Adipocyte (in vitro differentiated cells): ENCODE results near the gene MUC5AC.
"Not testable (repeated sequence)": the region's sequence is repeated elsewhere in the genome, so short reads cannot be mapped to it uniquely, and the experiment has no call there.

ENCODE experiments used
- DNase-seq: peaks from one replicate; pipeline ENCODE4 v3.0.0-alpha.2; 2015; ENCODE audit warnings: low read depth
- H3K27me3 ChIP-seq: replicated peaks from 2 replicates; pipeline ENCODE4 v1.7.0; 2013; ENCODE audit warnings: mild to moderate bottlenecking, low read length, moderate library complexity; ENCODE audit not compliant: control insufficient read depth, insufficient read depth
- H3K36me3 ChIP-seq: 2 replicates; pipeline ENCODE4 v1.7.0; 2013; ENCODE audit warnings: low read length, mild to moderate bottlenecking, moderate library complexity; ENCODE audit not compliant: control insufficient read depth, insufficient read depth, severe bottlenecking
- H3K4me1 ChIP-seq: 2 replicates; pipeline ENCODE4 v1.7.0; 2013; ENCODE audit warnings: mild to moderate bottlenecking, low read length, moderate library complexity; ENCODE audit not compliant: control insufficient read depth, insufficient read depth
- H3K4me3 ChIP-seq: 2 replicates; pipeline ENCODE4 v1.7.0; 2013; ENCODE audit warnings: mild to moderate bottlenecking, low read length, moderate library complexity
- H3K9ac ChIP-seq: 2 replicates; pipeline ENCODE4 v1.7.0; 2013; ENCODE audit warnings: mild to moderate bottlenecking, low read length, moderate library complexity
- H3K9me3 ChIP-seq: 2 replicates; pipeline ENCODE4 v1.7.0; 2013; ENCODE audit warnings: mild to moderate bottlenecking, low read length, moderate library complexity; ENCODE audit not compliant: control insufficient read depth

Gene MUC5AC

GRCh38 chr11:1236316-1237127, 78.8 kb downstream of the MUC5AC start:
- no peak overlapping the region for H3K4me3 ChIP-seq
- no peak for DNase-seq
- H3K4me1 ChIP-seq, result no peaks in the 10 kb centered on the region
- H3K9ac ChIP-seq, result no peak overlapping the region
- peaks cover 6% of the 10 kb centered on the region for H3K27me3 ChIP-seq
- no peaks in the 10 kb centered on the region for H3K36me3 ChIP-seq
- no peaks in the 10 kb centered on the region for H3K9me3 ChIP-seq

GRCh38 chr11:1237128-1237580, 79.4 kb downstream of the MUC5AC start:
- Histone ChIP-seq H3K9me3 (no peaks in the 10 kb centered on the region), H3K36me3 (no peaks in the 10 kb centered on the region), H3K4me3 (no peak overlapping the region), H3K27me3 (peaks cover 6% of the 10 kb centered on the region), H3K9ac (no peak overlapping the region), H3K4me1 (no peaks in the 10 kb centered on the region)
- no peak for DNase-seq

GRCh38 chr11:1237851-1238250, 80.1 kb downstream of the MUC5AC start:
- Histone ChIP-seq H3K4me3 (no peak overlapping the region), H3K4me1 (no peaks in the 10 kb centered on the region), H3K36me3 (no peaks in the 10 kb centered on the region), H3K27me3 (peaks cover 6% of the 10 kb centered on the region), H3K9me3 (no peaks in the 10 kb centered on the region), H3K9ac (no peak overlapping the region)
- no peak for DNase-seq

- H3K4me1 ChIP-seq, result no peaks in the 10 kb centered on the region
- no peak overlapping the region for H3K4me3 ChIP-seq
- no peaks in the 10 kb centered on the region for H3K9me3 ChIP-seq
- no peaks in the 10 kb centered on the region for H3K36me3 ChIP-seq
- H3K27me3 ChIP-seq, result peaks cover 6% of the 10 kb centered on the region
- no peak for DNase-seq
- H3K9ac ChIP-seq, result no peak overlapping the region
Observed at GRCh38 chr11:1238767-1239595, 81.2 kb downstream of the MUC5AC start.

GRCh38 chr11:1239596-1240205, 81.9 kb downstream of the MUC5AC start:
- H3K36me3 ChIP-seq, result no peaks in the 10 kb centered on the region
- no peaks in the 10 kb centered on the region for H3K4me1 ChIP-seq
- no peak for DNase-seq
- H3K27me3 ChIP-seq, result peaks cover 6% of the 10 kb centered on the region
- no peak overlapping the region for H3K9ac ChIP-seq
- no peak overlapping the region for H3K4me3 ChIP-seq
- H3K9me3 ChIP-seq, result no peaks in the 10 kb centered on the region

GRCh38 chr11:1240771-1241170, 83.0 kb downstream of the MUC5AC start:
- Histone ChIP-seq H3K36me3 (no peaks in the 10 kb centered on the region), H3K9ac (no peak overlapping the region), H3K9me3 (no peaks in the 10 kb centered on the region), H3K4me1 (no peaks in the 10 kb centered on the region), H3K27me3 (peaks cover 3% of the 10 kb centered on the region), H3K4me3 (no peak overlapping the region)
- no peak for DNase-seq

GRCh38 chr11:1241706-1242105, 84.0 kb downstream of the MUC5AC start:
- no peak for DNase-seq
- no peaks in the 10 kb centered on the region for H3K27me3 ChIP-seq
- H3K9me3 ChIP-seq, result no peaks in the 10 kb centered on the region
- no peak overlapping the region for H3K4me3 ChIP-seq
- no peaks in the 10 kb centered on the region for H3K4me1 ChIP-seq
- H3K9ac ChIP-seq, result no peak overlapping the region
- no peaks in the 10 kb centered on the region for H3K36me3 ChIP-seq

GRCh38 chr11:1242289-1242688, 84.5 kb downstream of the MUC5AC start:
- H3K9me3 ChIP-seq, result no peaks in the 10 kb centered on the region
- no peak overlapping the region for H3K4me3 ChIP-seq
- no peak overlapping the region for H3K9ac ChIP-seq
- no peaks in the 10 kb centered on the region for H3K4me1 ChIP-seq
- H3K36me3 ChIP-seq, result no peaks in the 10 kb centered on the region
- H3K27me3 ChIP-seq, result no peaks in the 10 kb centered on the region
- DNase-seq, result no peak

GRCh38 chr11:1242751-1243150, 85.0 kb downstream of the MUC5AC start:
- H3K4me3 ChIP-seq, H3K36me3 ChIP-seq, H3K9me3 ChIP-seq, DNase-seq, H3K27me3 ChIP-seq, H3K9ac ChIP-seq, H3K4me1 ChIP-seq: not testable (repeated sequence)

- not testable (repeated sequence) for H3K4me1 ChIP-seq, H3K9me3 ChIP-seq, H3K36me3 ChIP-seq
Observed at GRCh38 chr11:1243521-1243920, 85.8 kb downstream of the MUC5AC start.

GRCh38 chr11:1244557-1244956, 86.8 kb downstream of the MUC5AC start:
- H3K27me3 ChIP-seq, H3K4me3 ChIP-seq, H3K4me1 ChIP-seq, H3K9ac ChIP-seq, DNase-seq, H3K9me3 ChIP-seq, H3K36me3 ChIP-seq: not testable (repeated sequence)

More at GRCh38 chr11:1243521-1243920, 85.8 kb downstream of the MUC5AC start:
- DNase-seq, H3K9ac ChIP-seq, H3K4me3 ChIP-seq, H3K27me3 ChIP-seq: not testable (repeated sequence)
